Hepatocyte (in vitro differentiated cells): ENCODE measurements around the gene TRPV3.

Experiments
- EZH2 ChIP-seq: fragments of 200-600 bp; sonication (generic); IDR thresholded peaks from 2 replicates; pipeline ENCODE4 v1.6.1; 2016; ENCODE audit warnings: antibody characterized with exemption, mild to moderate bottlenecking, borderline replicate concordance
- EZH2phosphoT487 ChIP-seq: fragments of 200-600 bp; sonication (generic); IDR thresholded peaks from one replicate; pipeline ENCODE4 v1.6.1; 2018; ENCODE audit warnings: antibody characterized with exemption, mild to moderate bottlenecking, low read depth, moderate library complexity; ENCODE audit not compliant: unreplicated experiment, severe bottlenecking
- TF ChIP-seq, protein P1 (sequence below): fragments of 200-600 bp; sonication (generic); IDR thresholded peaks from 2 replicates; pipeline ENCODE4 v1.5.1; 2016; ENCODE audit warnings: antibody characterized with exemption, mild to moderate bottlenecking; ENCODE audit not compliant: poor library complexity

DNA sequence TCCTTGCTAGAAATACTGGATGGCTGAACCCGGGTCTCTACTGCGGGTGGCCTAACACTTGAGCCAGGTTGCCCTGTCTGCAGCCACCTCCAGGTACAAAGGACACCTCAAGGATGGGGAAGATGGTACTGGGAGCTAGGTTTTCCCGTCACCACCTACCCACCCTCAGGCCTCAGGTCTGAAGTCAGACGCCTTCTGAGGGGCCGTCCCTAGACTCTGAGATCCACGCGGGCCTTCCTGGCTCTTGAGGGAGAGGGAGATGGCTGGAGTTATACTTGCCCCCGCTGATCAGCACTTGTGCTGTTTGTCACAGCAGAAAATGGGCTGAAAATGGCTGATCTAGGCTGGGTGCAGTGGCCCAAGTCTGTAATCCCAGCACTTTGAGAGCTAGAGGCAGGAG, 10.6 kb downstream of the TRPV3 start:
- TF ChIP-seq, protein P1, sequence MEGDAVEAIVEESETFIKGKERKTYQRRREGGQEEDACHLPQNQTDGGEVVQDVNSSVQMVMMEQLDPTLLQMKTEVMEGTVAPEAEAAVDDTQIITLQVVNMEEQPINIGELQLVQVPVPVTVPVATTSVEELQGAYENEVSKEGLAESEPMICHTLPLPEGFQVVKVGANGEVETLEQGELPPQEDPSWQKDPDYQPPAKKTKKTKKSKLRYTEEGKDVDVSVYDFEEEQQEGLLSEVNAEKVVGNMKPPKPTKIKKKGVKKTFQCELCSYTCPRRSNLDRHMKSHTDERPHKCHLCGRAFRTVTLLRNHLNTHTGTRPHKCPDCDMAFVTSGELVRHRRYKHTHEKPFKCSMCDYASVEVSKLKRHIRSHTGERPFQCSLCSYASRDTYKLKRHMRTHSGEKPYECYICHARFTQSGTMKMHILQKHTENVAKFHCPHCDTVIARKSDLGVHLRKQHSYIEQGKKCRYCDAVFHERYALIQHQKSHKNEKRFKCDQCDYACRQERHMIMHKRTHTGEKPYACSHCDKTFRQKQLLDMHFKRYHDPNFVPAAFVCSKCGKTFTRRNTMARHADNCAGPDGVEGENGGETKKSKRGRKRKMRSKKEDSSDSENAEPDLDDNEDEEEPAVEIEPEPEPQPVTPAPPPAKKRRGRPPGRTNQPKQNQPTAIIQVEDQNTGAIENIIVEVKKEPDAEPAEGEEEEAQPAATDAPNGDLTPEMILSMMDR: no peak
- TF ChIP-seq EZH2phosphoT487: no peak
- no peak for TF ChIP-seq EZH2
